Measurements from ENCODE around the gene TPRN. TPM values are rescaled to one million over a fixed set of nuclear protein-coding genes. Genes with fewer than 3 reads are reported as not detected.

TPRN gene
- total RNA-seq, 1 experiment from 2014 or later: 37.7 TPM

DNA sequence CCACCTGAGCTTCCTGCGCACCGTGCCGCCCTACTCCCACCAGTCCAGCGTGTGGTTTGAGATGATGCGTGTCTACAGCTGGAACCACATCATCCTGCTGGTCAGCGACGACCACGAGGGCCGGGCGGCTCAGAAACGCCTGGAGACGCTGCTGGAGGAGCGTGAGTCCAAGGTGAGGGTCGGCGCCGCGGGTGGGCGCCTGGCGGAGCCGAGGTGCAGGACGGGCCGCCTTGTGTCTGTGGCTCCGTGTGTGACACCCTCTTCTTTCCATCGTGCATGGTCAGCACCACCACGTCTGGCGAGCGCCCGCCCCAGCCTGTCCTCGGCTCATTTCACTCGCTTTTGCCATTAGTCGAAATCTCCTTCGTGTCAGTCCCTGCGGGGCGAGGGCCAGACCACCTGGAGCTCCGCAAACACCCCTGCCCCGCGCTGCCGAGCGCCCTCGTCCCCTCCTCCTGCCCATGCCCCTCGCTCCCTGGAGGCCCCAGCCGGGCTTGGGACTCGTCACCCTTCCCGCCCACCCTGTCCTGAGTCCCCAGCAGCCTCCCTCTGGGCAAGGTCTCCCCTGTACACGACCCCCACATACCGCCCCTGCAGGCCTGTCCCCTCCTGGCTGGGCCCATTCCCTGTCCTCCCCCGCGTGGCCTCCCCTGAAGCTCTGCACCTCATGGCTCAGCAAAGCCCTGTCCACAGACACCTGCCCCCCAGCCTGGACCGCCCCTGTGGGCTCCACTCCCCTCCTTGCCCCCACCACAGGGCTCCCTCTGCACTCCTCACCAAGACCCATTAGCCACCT is 54.6 kb downstream of the TPRN start:
- Histone ChIP-seq H3K27me3 (replicated peaks; ENCODE audit: control insufficient read depth, insufficient read depth, low read length) (no peaks in the 10 kb centered on the region), H3K4me1 (no peaks in the 10 kb centered on the region), H3K4me3 (ENCODE audit: low read depth, low read length) (no peak overlapping the region), H3K9me3 (no peaks in the 10 kb centered on the region), H3K36me3 (ENCODE audit: control insufficient read depth, insufficient read depth, low read length) (no peaks in the 10 kb centered on the region)
- no peak for DNase-seq
- CTCF ChIA-PET: interaction anchor here (0.5 kb wide), 1 partner anchor 78 kb away, joined by 5 read pairs; no protein-coding TSS in a partner anchor
- H3K36me3 Mint-ChIP-seq (ENCODE audit: insufficient read depth, unreplicated experiment): peaks cover 7% of the 10 kb centered on the region
- TF ChIP-seq, protein P1, sequence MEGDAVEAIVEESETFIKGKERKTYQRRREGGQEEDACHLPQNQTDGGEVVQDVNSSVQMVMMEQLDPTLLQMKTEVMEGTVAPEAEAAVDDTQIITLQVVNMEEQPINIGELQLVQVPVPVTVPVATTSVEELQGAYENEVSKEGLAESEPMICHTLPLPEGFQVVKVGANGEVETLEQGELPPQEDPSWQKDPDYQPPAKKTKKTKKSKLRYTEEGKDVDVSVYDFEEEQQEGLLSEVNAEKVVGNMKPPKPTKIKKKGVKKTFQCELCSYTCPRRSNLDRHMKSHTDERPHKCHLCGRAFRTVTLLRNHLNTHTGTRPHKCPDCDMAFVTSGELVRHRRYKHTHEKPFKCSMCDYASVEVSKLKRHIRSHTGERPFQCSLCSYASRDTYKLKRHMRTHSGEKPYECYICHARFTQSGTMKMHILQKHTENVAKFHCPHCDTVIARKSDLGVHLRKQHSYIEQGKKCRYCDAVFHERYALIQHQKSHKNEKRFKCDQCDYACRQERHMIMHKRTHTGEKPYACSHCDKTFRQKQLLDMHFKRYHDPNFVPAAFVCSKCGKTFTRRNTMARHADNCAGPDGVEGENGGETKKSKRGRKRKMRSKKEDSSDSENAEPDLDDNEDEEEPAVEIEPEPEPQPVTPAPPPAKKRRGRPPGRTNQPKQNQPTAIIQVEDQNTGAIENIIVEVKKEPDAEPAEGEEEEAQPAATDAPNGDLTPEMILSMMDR (IDR thresholded peaks at IDR 0.05; ENCODE audit: insufficient read depth in 1 of 2, low read depth in 1 of 2, low read length in 1 of 2, severe bottlenecking in 1 of 2, unreplicated experiment in 1 of 2): no peak
- H3K4me3 Mint-ChIP-seq (ENCODE audit: unreplicated experiment): no peak overlapping the region
- H3K9me3 Mint-ChIP-seq (ENCODE audit: unreplicated experiment): no peaks in the 10 kb centered on the region
- peaks cover 13% of the 10 kb centered on the region for H3K27me3 Mint-ChIP-seq (ENCODE audit: insufficient read depth, unreplicated experiment)
- no peak overlapping the region for H3K27ac Mint-ChIP-seq (ENCODE audit: unreplicated experiment)
- POLR2A ChIA-PET: no interaction called here
- intact Hi-C loops (cut with micrococcal nuclease; ENCODE audit: unreplicated experiment): no loop called here
- H3K4me1 Mint-ChIP-seq (ENCODE audit: low read depth, unreplicated experiment): no peaks in the 10 kb centered on the region
- no TSS peak for BruUV-seq (replicated peaks)

DNA sequence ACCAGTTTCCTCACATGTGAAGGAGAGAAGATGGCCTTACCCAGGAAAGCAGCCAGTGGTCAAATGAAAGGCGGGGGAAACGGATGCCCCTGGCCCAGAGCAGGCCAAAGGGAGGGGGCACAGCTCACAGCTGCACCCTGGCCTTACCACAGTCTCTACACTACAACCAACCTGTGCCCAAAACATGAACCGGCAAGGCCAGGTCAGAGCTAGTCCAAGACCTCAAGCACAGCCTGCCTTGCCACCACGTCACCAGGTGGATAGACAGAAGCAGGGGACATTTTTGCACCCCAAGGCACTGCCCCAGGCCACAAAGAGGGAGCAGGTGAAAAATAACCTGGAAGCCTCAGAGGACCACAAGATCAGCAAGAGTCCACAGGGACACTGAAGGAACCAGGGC is 57.1 kb downstream of the TPRN start:
- H3K36me3 Mint-ChIP-seq (ENCODE audit: insufficient read depth, unreplicated experiment): no peaks in the 10 kb centered on the region
- no peaks in the 10 kb centered on the region for H3K27me3 ChIP-seq (replicated peaks; ENCODE audit: control insufficient read depth, insufficient read depth, low read length)
- BruUV-seq (replicated peaks): no TSS peak
- no peak overlapping the region for H3K4me3 ChIP-seq (ENCODE audit: low read depth, low read length)
- TF ChIP-seq, protein P1 (IDR thresholded peaks at IDR 0.05; ENCODE audit: insufficient read depth in 1 of 2, low read depth in 1 of 2, low read length in 1 of 2, severe bottlenecking in 1 of 2, unreplicated experiment in 1 of 2): no peak
- ChIA-PET CTCF (no interaction called here), POLR2A (no interaction called here)
- intact Hi-C loops (cut with micrococcal nuclease; ENCODE audit: unreplicated experiment): loop anchor here (5.0 kb wide), 1 partner anchor 501 kb away; no protein-coding TSS in a partner anchor
- no peak overlapping the region for H3K27ac Mint-ChIP-seq (ENCODE audit: unreplicated experiment)
- no peaks in the 10 kb centered on the region for H3K4me1 Mint-ChIP-seq (ENCODE audit: low read depth, unreplicated experiment)
- H3K9me3 Mint-ChIP-seq (ENCODE audit: unreplicated experiment): no peaks in the 10 kb centered on the region
- peaks cover 5% of the 10 kb centered on the region; the same call in 1 of the 2 replicates for H3K4me1 ChIP-seq
- H3K27me3 Mint-ChIP-seq (ENCODE audit: insufficient read depth, unreplicated experiment): peaks cover 13% of the 10 kb centered on the region
- no peak overlapping the region for H3K4me3 Mint-ChIP-seq (ENCODE audit: unreplicated experiment)
- no peak for DNase-seq
- H3K36me3 ChIP-seq (ENCODE audit: control insufficient read depth, insufficient read depth, low read length): no peaks in the 10 kb centered on the region
- H3K9me3 ChIP-seq: no peaks in the 10 kb centered on the region

DNA sequence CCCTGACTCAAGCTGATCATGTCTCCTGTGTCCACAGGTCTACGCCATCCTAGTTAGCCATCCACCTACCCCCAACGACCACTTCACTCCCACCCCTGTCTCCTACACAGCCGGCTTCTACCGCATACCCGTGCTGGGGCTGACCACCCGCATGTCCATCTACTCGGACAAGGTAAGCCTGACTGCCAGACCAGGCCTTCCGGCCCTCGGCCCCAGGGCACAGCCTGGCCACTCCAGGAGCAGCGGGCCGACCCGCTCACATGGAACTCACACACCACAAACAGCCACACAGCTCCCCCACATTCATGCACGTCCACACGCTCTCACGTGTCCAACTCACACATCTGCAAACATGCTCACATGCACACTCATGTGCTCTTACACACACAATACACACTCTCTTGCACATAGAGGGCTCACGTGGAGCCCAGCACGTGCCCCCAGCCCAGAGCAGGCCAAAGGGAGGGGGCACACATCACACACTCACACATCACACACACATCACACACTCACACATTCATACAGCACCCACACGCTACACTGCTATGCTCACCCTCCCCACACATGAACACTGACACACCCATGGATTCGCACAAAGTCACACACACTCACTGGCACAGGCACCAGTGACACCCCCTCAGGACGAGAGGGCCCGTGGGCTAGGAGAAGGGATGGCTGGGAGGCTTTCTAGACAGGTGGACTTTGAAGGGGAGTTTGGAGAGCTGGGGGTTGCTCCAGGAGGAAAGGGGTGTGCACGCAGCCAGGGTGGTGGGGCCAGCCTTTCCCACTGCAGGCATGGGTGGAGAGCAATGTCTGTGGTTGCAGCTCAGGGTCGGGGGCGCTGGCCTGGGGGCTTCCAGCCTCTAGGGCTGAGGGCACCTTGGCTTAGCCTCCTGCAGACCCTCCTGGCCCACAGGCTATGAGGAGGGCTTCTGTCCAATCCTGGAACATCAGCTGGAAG is 58.3 kb downstream of the TPRN start:
- DNase-seq: no peak
- no peaks in the 10 kb centered on the region for H3K9me3 Mint-ChIP-seq (ENCODE audit: unreplicated experiment)
- no peak overlapping the region for H3K4me3 ChIP-seq (ENCODE audit: low read depth, low read length)
- no peak overlapping the region for H3K27ac Mint-ChIP-seq (ENCODE audit: unreplicated experiment)
- H3K36me3 Mint-ChIP-seq (ENCODE audit: insufficient read depth, unreplicated experiment): no peaks in the 10 kb centered on the region
- H3K4me1 Mint-ChIP-seq (ENCODE audit: low read depth, unreplicated experiment): no peaks in the 10 kb centered on the region
- no peaks in the 10 kb centered on the region for H3K27me3 ChIP-seq (replicated peaks; ENCODE audit: control insufficient read depth, insufficient read depth, low read length)
- no peaks in the 10 kb centered on the region for H3K36me3 ChIP-seq (ENCODE audit: control insufficient read depth, insufficient read depth, low read length)
- H3K27me3 Mint-ChIP-seq (ENCODE audit: insufficient read depth, unreplicated experiment): peaks cover 13% of the 10 kb centered on the region
- TF ChIP-seq, protein P1 (IDR thresholded peaks at IDR 0.05; ENCODE audit: insufficient read depth in 1 of 2, low read depth in 1 of 2, low read length in 1 of 2, severe bottlenecking in 1 of 2, unreplicated experiment in 1 of 2): no peak
- BruUV-seq (replicated peaks): no TSS peak
- H3K9me3 ChIP-seq: no peaks in the 10 kb centered on the region
- H3K4me1 ChIP-seq: peaks cover 10% of the 10 kb centered on the region; the same call in 1 of the 2 replicates
- ChIA-PET CTCF (no interaction called here), POLR2A (no interaction called here)
- H3K4me3 Mint-ChIP-seq (ENCODE audit: unreplicated experiment): no peak overlapping the region
- intact Hi-C loops (cut with micrococcal nuclease; ENCODE audit: unreplicated experiment): loop anchor here (5.0 kb wide), 1 partner anchor 500 kb away; no protein-coding TSS in a partner anchor
